ENCODE measurements around the gene OSBPL6.

- TF ChIP-seq CTCF (IDR thresholded peaks at IDR 0.05) (no peak), POLR2A (IDR thresholded peaks at IDR 0.05) (no peak)
Observed at GRCh38 chr2:178163911-178164310, 30.4 kb upstream of the OSBPL6 start.

Data from sigmoid colon (tissue), 3 donors.